K562 (cell line): Measurements from ENCODE around the gene SLC29A4.

Experiments used
- CEBPB ChIP-seq: fragments of 450-650 bp; IDR thresholded peaks from 2 replicates; pipeline ENCODE4 v1.6.1; 2016; ENCODE audit warnings: missing genetic modification characterization, missing compliant biosample characterization
- CTCF ChIP-seq, 3 experiments: IDR thresholded peaks in 2 of 3; conservative IDR thresholded peaks in 1 of 3; 2 replicates each; pipeline ENCODE4 v1.5.1; 2011 to 2012; ENCODE audit warnings: low read length in 3 of 3, mild to moderate bottlenecking in 3 of 3, control low read depth in 2 of 3, improper control_type of control experiment in 1 of 3, inconsistent platforms in 1 of 3, low read depth in 1 of 3, mixed read lengths in 1 of 3, moderate library complexity in 1 of 3; ENCODE audit not compliant: insufficient read depth in 2 of 3
- KDM1A ChIP-seq, 2 experiments: fragments of 450-650 bp; IDR thresholded peaks; 2 replicates each; pipeline ENCODE4 v1.6.1; 2016; ENCODE audit warnings: mild to moderate bottlenecking in 2 of 2
- MTA3 ChIP-seq: fragments of 450-650 bp; formaldehyde crosslinking; IDR thresholded peaks from 2 replicates; pipeline ENCODE4 v1.6.1; 2017; ENCODE audit warnings: mild to moderate bottlenecking, borderline replicate concordance
- PCBP1 ChIP-seq: fragments of 200-400 bp; formaldehyde crosslinking; IDR thresholded peaks from 2 replicates; pipeline ENCODE4 v1.6.1; 2018; ENCODE audit warnings: mild to moderate bottlenecking, low read depth, low read length; ENCODE audit not compliant: poor library complexity, severe bottlenecking
- POLR2A ChIP-seq: fragments of 450-650 bp; conservative IDR thresholded peaks from 2 replicates; pipeline ENCODE4 v1.6.1; 2016
- REST ChIP-seq, 2 experiments: fragments of 450-650 bp; formaldehyde crosslinking in 1 of 2; IDR thresholded peaks; 2 replicates each; pipeline versions ENCODE4 v1.4.0 to v1.6.1; 2014 to 2020; ENCODE audit warnings: mild to moderate bottlenecking in 2 of 2, borderline replicate concordance in 1 of 2, low read depth in 1 of 2
- SMAD1 ChIP-seq: fragments of 150-350 bp; IDR thresholded peaks from 2 replicates; pipeline ENCODE4 v1.6.1; 2014; ENCODE audit warnings: low read length, low read depth; ENCODE audit not compliant: partially characterized antibody
- ZFX ChIP-seq: sonication (generic); formaldehyde crosslinking; IDR thresholded peaks from 2 replicates; pipeline ENCODE4 v1.8.0; 2022; ENCODE audit warnings: mild to moderate bottlenecking, missing genetic modification reagents, moderate library complexity
- ZKSCAN1 ChIP-seq: fragments of 150-350 bp; IDR thresholded peaks from 2 replicates; pipeline ENCODE4 v1.6.1; 2016; ENCODE audit warnings: low read depth, low read length
- ZNF274 ChIP-seq: IDR thresholded peaks from 2 replicates; pipeline ENCODE4 v1.6.1; 2011; ENCODE audit warnings: low read depth, mild to moderate bottlenecking, low read length, moderate library complexity, borderline replicate concordance

- TF ChIP-seq SMAD1 (no peak), ZKSCAN1 (no peak), CTCF (IDR thresholded peaks at IDR 0.05 in 2 of 3, conservative IDR thresholded peaks at IDR 0.05 in 1 of 3; ENCODE audit: insufficient read depth in 2 of 3, low read depth in 1 of 3, low read length in 3 of 3) (no peak), ZFX (CRISPR knock-in tag) (no peak), PCBP1 (no peak), KDM1A (IDR thresholded peaks at IDR 0.05) (0 out of 4 replicates have a peak, but pooled peaks of 1 of the 2 experiments have one; percentile 15), REST (IDR thresholded peaks at IDR 0.05; ENCODE audit: borderline replicate concordance) (no peak), REST (CRISPR knock-in tag; IDR thresholded peaks at IDR 0.05; ENCODE audit: low read depth) (no peak), MTA3 (no peak), POLR2A (no peak), ZNF274 (no peak), CEBPB (no peak)
Measured at GRCh38 chr7:5265320-5266190, 17.2 kb upstream of the SLC29A4 start.
